Tibial nerve (tissue), 4 donors: ENCODE results near the gene ACTN1. TPM values are rescaled to one million over a fixed set of nuclear protein-coding genes. Genes with fewer than 3 reads are reported as not detected.

Source experiments
- DNase-seq, 2 donors: peaks; one replicate each; pipeline ENCODE4 v3.0.0-alpha.2; 2019; ENCODE audit warnings: low spot score in 2 of 2
- H3K27ac ChIP-seq, 4 donors: fragments of 200-600 bp; sonication (generic) in 3 of 4; one replicate each; pipeline ENCODE4 v1.5.1; 2017 to 2019; ENCODE audit warnings: mild to moderate bottlenecking in 1 of 4
- H3K27me3 ChIP-seq, 2 donors: fragments of 200-600 bp; sonication (generic) in 1 of 2; one replicate each; pipeline versions ENCODE4 v1.5.1 to v1.6.0; 2017 to 2019
- H3K36me3 ChIP-seq, 3 donors: fragments of 200-600 bp; sonication (generic); one replicate each; pipeline ENCODE4 v1.5.1; 2018 to 2019
- H3K4me1 ChIP-seq, 4 donors: fragments of 200-600 bp; sonication (generic) in 3 of 4; one replicate each; pipeline ENCODE4 v1.5.1; 2017 to 2019
- H3K4me3 ChIP-seq, 4 donors: fragments of 200-600 bp; sonication (generic) in 3 of 4; one replicate each; pipeline ENCODE4 v1.5.1; 2017 to 2019; ENCODE audit warnings: mild to moderate bottlenecking in 1 of 4, moderate library complexity in 1 of 4
- H3K9me3 ChIP-seq, 4 donors: fragments of 200-600 bp; sonication (generic) in 3 of 4; one replicate each; pipeline ENCODE4 v1.5.1; 2017 to 2019
- CTCF ChIP-seq, 5 experiments: fragments of 200-600 bp in 3 of 5; fragments of 450-650 bp in 2 of 5; sonication (generic) in 3 of 5; IDR thresholded peaks; one replicate each; pipeline ENCODE4 v1.5.1; 2016 to 2019; ENCODE audit warnings: antibody characterized with exemption in 5 of 5, mild to moderate bottlenecking in 3 of 5, moderate library complexity in 2 of 5
- EP300 ChIP-seq, 2 donors: sonication (generic); formaldehyde crosslinking; IDR thresholded peaks; one replicate each; pipeline ENCODE4 v1.6.1; 2017; ENCODE audit warnings: antibody characterized with exemption in 2 of 2, mild to moderate bottlenecking in 1 of 2
- POLR2A ChIP-seq, 2 donors: fragments of 450-650 bp; IDR thresholded peaks; one replicate each; pipeline ENCODE4 v1.6.1; 2017; ENCODE audit warnings: antibody characterized with exemption in 2 of 2, mild to moderate bottlenecking in 2 of 2, moderate library complexity in 2 of 2
- WGBS, 2 donors: methylation state at CpG; one replicate each; pipeline ENCODE4 v1.1.5; 2018; 5-methylcytosine and 5-hydroxymethylcytosine counted together
- total RNA-seq, 4 donors: library from RNA; depleted of rRNA; stranded (reverse); fragments of >200 nt; gene quantifications; one replicate each; pipeline ENCODE4 v1.1.0, GENCODE V29; 2016

The ACTN1 gene
- total RNA-seq, 4 donors from 2014 or later: 130 to 273 (median 152) TPM

- peaks cover 0 to 4% (median 0%) of the 10 kb centered on the region in 3 donors for H3K36me3 ChIP-seq
- TF ChIP-seq EP300 (IDR thresholded peaks at IDR 0.05) (no peak), CTCF (IDR thresholded peaks at IDR 0.05) (no peak), POLR2A (IDR thresholded peaks at IDR 0.05) (no peak)
- no peak for DNase-seq
- H3K9me3 ChIP-seq: no peaks in the 10 kb centered on the region
- no peaks in the 10 kb centered on the region for H3K27me3 ChIP-seq
- 68 to 72% methylated on average over 3 of the region's 3 CpGs for WGBS, 2 donors
- peaks cover 0 to 78% (median 39%) of the 10 kb centered on the region in 4 donors for H3K4me1 ChIP-seq
- peak overlapping the region in 3 of 4 donors; percentile 12 to 54 (median 38) for H3K27ac ChIP-seq
- H3K4me3 ChIP-seq: no peak overlapping the region
These were observed 12.2 kb downstream of the ACTN1 start for GRCh38 chr14:68966872-68967301.

GRCh38 chr14:68965261-68965761 is 13.8 kb downstream of the ACTN1 start:
- Histone ChIP-seq H3K27me3 (no peaks in the 10 kb centered on the region), H3K4me1 (peaks cover 0 to 73% (median 39%) of the 10 kb centered on the region in 4 donors), H3K4me3 (no peak overlapping the region), H3K27ac (peak overlapping the region in 1 of 4 donors; percentile 3), H3K36me3 (no peaks in the 10 kb centered on the region), H3K9me3 (no peaks in the 10 kb centered on the region)
- TF ChIP-seq POLR2A (IDR thresholded peaks at IDR 0.05) (no peak), CTCF (IDR thresholded peaks at IDR 0.05) (no peak), EP300 (IDR thresholded peaks at IDR 0.05) (no peak)
- no peak for DNase-seq

GRCh38 chr14:68964300-68965093 is 14.6 kb downstream of the ACTN1 start:
- H3K27ac ChIP-seq: no peak overlapping the region
- H3K4me3 ChIP-seq: no peak overlapping the region
- no peaks in the 10 kb centered on the region for H3K9me3 ChIP-seq

GRCh38 chr14:68962681-68963080 is 16.4 kb downstream of the ACTN1 start:
- Histone ChIP-seq H3K9me3 (no peaks in the 10 kb centered on the region), H3K4me3 (no peak overlapping the region), H3K36me3 (no peaks in the 10 kb centered on the region), H3K4me1 (peaks cover 0 to 72% (median 31%) of the 10 kb centered on the region in 4 donors), H3K27me3 (no peaks in the 10 kb centered on the region), H3K27ac (no peak overlapping the region)
- TF ChIP-seq EP300 (IDR thresholded peaks at IDR 0.05): no peak
- no peak for TF ChIP-seq CTCF (IDR thresholded peaks at IDR 0.05)
- no peak for TF ChIP-seq POLR2A (IDR thresholded peaks at IDR 0.05)
- no peak for DNase-seq
- 93 to 98% methylated on average over 3 of the region's 3 CpGs for WGBS, 2 donors

More at GRCh38 chr14:68964300-68965093, 14.6 kb downstream of the ACTN1 start:
- no peak for TF ChIP-seq POLR2A (IDR thresholded peaks at IDR 0.05)
- Histone ChIP-seq H3K36me3 (no peaks in the 10 kb centered on the region), H3K4me1 (peaks cover 0 to 70% (median 34%) of the 10 kb centered on the region in 4 donors), H3K27me3 (no peaks in the 10 kb centered on the region)
- 65 to 68% methylated on average over 12 of the region's 12 CpGs for WGBS, 2 donors
- DNase-seq: no peak

- Histone ChIP-seq H3K9me3 (no peaks in the 10 kb centered on the region), H3K4me1 (peaks cover 0 to 72% (median 35%) of the 10 kb centered on the region in 4 donors), H3K27ac (no peak overlapping the region), H3K4me3 (no peak overlapping the region), H3K36me3 (no peaks in the 10 kb centered on the region), H3K27me3 (no peaks in the 10 kb centered on the region)
- no peak for DNase-seq
- 50 to 67% methylated on average over 15 to 16 of the region's 16 CpGs for WGBS, 2 donors
- TF ChIP-seq EP300 (IDR thresholded peaks at IDR 0.05) (no peak), POLR2A (IDR thresholded peaks at IDR 0.05) (no peak), CTCF (IDR thresholded peaks at IDR 0.05) (no peak)
These were observed 17.1 kb downstream of the ACTN1 start for GRCh38 chr14:68961781-68962584.
